NT2/D1 (cell line): ENCODE results near the gene GMDS.

Source experiments
- SUZ12 ChIP-seq: IDR thresholded peaks from 2 replicates; pipeline ENCODE4 v1.6.1; 2011; ENCODE audit not compliant: insufficient read length, insufficient read depth; ENCODE audit errors: extremely low read depth
- YY1 ChIP-seq: IDR thresholded peaks from 2 replicates; pipeline ENCODE4 v1.6.1; 2011; ENCODE audit not compliant: insufficient read length, insufficient read depth
- ZNF274 ChIP-seq: IDR thresholded peaks from 2 replicates; pipeline ENCODE4 v1.6.1; 2011; ENCODE audit warnings: mild to moderate bottlenecking, low read depth, low read length

DNA sequence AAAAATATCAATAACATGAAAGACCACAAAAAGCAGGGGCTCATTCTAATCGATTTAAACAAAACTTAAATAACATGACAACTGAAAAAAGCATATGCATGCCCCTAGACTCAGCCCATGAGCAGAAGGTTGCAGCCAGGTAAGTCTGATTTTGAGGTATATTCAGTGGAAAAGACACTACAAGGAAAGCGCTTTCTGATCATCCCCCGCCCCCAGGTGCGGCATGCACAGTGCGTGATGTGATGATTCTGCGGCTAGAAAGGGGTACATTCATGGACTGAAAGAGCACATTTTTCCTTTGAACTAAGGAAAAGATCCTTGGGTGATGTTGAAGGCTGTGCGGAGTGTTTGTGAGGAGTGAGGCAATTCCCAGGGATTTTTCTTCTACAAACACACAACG, 652.6 kb downstream of the GMDS start:
- TF ChIP-seq ZNF274: no peak
- no peak for TF ChIP-seq SUZ12
- TF ChIP-seq YY1: no peak
